ENCODE data around the gene KCNH4.

DNA sequence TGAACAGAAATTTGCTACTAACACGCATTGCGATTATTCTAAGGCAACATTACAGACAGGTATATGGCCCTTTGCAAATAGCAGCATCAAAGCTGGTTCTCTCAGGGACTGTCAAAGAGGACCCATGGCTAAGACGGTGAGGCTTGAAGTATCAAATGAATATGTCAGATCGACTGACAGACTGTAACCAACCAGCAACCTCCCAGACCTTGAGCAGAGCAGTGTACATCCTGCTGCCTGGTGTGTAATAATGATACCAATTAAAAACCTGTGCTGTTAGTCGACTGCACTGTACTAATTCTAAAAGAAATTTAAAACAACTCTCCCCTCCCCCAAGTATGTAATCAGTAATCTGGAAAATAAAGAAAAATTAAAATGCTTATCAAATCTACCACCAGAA is 49.3 kb upstream of the KCNH4 start:
- TF ChIP-seq, protein P1, sequence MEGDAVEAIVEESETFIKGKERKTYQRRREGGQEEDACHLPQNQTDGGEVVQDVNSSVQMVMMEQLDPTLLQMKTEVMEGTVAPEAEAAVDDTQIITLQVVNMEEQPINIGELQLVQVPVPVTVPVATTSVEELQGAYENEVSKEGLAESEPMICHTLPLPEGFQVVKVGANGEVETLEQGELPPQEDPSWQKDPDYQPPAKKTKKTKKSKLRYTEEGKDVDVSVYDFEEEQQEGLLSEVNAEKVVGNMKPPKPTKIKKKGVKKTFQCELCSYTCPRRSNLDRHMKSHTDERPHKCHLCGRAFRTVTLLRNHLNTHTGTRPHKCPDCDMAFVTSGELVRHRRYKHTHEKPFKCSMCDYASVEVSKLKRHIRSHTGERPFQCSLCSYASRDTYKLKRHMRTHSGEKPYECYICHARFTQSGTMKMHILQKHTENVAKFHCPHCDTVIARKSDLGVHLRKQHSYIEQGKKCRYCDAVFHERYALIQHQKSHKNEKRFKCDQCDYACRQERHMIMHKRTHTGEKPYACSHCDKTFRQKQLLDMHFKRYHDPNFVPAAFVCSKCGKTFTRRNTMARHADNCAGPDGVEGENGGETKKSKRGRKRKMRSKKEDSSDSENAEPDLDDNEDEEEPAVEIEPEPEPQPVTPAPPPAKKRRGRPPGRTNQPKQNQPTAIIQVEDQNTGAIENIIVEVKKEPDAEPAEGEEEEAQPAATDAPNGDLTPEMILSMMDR (IDR thresholded peaks at IDR 0.05): no peak
- no peak for TF ChIP-seq POLR2A (IDR thresholded peaks at IDR 0.05)

Data from body of pancreas (tissue), 4 donors.